Measurements from ENCODE around the gene COG1.

GRCh38 chr17:73201215-73202069, 8.6 kb downstream of the COG1 start:
- TF ChIP-seq CTCF (conservative IDR thresholded peaks at IDR 0.05; ENCODE audit: low read depth, low read length) (no peak), EZH2 (IDR thresholded peaks at IDR 0.05; ENCODE audit: low read length, unreplicated experiment) (no peak), EZH2phosphoT487 (IDR thresholded peaks at IDR 0.05; ENCODE audit: borderline replicate concordance, low read length) (no peak)
